Activated naive CD4-positive, alpha-beta T cell (primary cell): ENCODE data around the gene ACR.
A peak's percentile ranks its signal among the peaks of the same experiment; 100 is the strongest.

ENCODE experiments used
- DNase-seq, 4 experiments: peaks; one replicate each; lab custom pipeline; 2025; lab: John Stamatoyannopoulos, UW

The ACR gene

GRCh38 chr22:50717709-50718351 lies 20.2 kb upstream of the ACR start:
- no peak for DNase-seq

- DNase-seq = no peak
Measured at GRCh38 chr22:50718352-50718709, 19.7 kb upstream of the ACR start.

GRCh38 chr22:50719814-50720300 lies 18.1 kb upstream of the ACR start:
- DNase-seq = no peak

- no peak for DNase-seq
Measured at GRCh38 chr22:50720301-50721256, 17.4 kb upstream of the ACR start.

GRCh38 chr22:50721257-50721844 lies 16.7 kb upstream of the ACR start:
- no peak for DNase-seq

GRCh38 chr22:50722048-50722701 lies 15.8 kb upstream of the ACR start:
- DNase-seq = no peak

- DNase-seq = no peak
Measured at GRCh38 chr22:50722716-50723428, 15.1 kb upstream of the ACR start.

- DNase-seq = no peak
Measured at GRCh38 chr22:50723991-50724390, 14.0 kb upstream of the ACR start.

- no peak for DNase-seq
Measured at GRCh38 chr22:50724616-50725015, 13.4 kb upstream of the ACR start.

- DNase-seq = no peak
Measured at GRCh38 chr22:50725597-50725996, 12.4 kb upstream of the ACR start.

- DNase-seq = no peak
Measured at GRCh38 chr22:50726643-50727340, 11.2 kb upstream of the ACR start.

GRCh38 chr22:50727678-50728522 lies 10.1 kb upstream of the ACR start:
- DNase-seq = no peak

GRCh38 chr22:50728523-50728931 lies 9.5 kb upstream of the ACR start:
- no peak for DNase-seq

- no peak for DNase-seq
Measured at GRCh38 chr22:50729391-50730012, 8.5 kb upstream of the ACR start.

- DNase-seq = no peak
Measured at GRCh38 chr22:50730013-50730891, 7.8 kb upstream of the ACR start.

- DNase-seq = no peak
Measured at GRCh38 chr22:50730941-50731661, 6.9 kb upstream of the ACR start.

GRCh38 chr22:50731811-50732624 lies 6.0 kb upstream of the ACR start:
- peak in 2 of 4 experiments; percentile 33 to 54 for DNase-seq
